ENCODE data around the gene FSD1. TPM values are rescaled to one million over a fixed set of nuclear protein-coding genes. Genes with fewer than 3 reads are reported as not detected.
A peak's percentile ranks its signal among the peaks of the same experiment; 100 is the strongest.

The FSD1 gene
- total and polyA plus RNA-seq, 2 donors from 2014 or later, result 0.85 to 1.1 TPM

DNA sequence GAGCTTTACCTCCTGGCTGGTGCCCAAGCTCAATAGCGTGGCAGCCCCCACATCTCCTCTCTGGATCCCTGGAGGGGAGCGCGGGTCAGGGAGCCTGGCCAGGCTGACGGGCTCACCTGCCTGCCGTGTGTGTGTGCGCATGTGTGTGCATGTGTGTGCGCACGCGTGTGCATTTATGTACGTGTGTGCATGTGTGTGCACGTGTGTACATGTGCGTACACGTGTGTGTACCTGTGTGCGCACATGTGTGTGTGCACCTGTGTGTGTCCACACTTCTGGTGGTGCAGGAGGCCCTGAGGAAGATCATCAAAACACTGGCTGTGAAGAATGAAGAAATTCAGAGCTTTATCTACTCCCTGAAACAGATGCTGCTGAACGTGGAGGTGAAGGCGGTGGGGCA lies 1.3 kb downstream of the FSD1 start:
- intact Hi-C loops (cut with DNase I), result no loop called here
- H3K27me3 ChIP-seq (ENCODE audit: control insufficient read depth, insufficient read depth, low read length), result no peaks in the 10 kb centered on the region
- no peak overlapping the region for H3K4me3 ChIP-seq (ENCODE audit: low read length in 3 of 3)
- no peak for FAIRE-seq
- no peaks in the 10 kb centered on the region for H3K36me3 ChIP-seq (ENCODE audit: control insufficient read depth in 2 of 3, insufficient read depth in 3 of 3, low read length in 3 of 3)
- no peak for DNase-seq
- H3K9ac ChIP-seq (ENCODE audit: low read length in 3 of 3), result no peak overlapping the region
- TF ChIP-seq, protein P1, sequence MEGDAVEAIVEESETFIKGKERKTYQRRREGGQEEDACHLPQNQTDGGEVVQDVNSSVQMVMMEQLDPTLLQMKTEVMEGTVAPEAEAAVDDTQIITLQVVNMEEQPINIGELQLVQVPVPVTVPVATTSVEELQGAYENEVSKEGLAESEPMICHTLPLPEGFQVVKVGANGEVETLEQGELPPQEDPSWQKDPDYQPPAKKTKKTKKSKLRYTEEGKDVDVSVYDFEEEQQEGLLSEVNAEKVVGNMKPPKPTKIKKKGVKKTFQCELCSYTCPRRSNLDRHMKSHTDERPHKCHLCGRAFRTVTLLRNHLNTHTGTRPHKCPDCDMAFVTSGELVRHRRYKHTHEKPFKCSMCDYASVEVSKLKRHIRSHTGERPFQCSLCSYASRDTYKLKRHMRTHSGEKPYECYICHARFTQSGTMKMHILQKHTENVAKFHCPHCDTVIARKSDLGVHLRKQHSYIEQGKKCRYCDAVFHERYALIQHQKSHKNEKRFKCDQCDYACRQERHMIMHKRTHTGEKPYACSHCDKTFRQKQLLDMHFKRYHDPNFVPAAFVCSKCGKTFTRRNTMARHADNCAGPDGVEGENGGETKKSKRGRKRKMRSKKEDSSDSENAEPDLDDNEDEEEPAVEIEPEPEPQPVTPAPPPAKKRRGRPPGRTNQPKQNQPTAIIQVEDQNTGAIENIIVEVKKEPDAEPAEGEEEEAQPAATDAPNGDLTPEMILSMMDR (IDR thresholded peaks at IDR 0.05; ENCODE audit: borderline replicate concordance, extremely low read depth, insufficient read depth), result no peak
- no peak overlapping the region for H3K27ac ChIP-seq (ENCODE audit: low read depth in 2 of 2, low read length in 2 of 2)
- no peaks in the 10 kb centered on the region for H3K9me3 ChIP-seq (ENCODE audit: control insufficient read depth in 2 of 3, insufficient read depth in 1 of 3, low read length in 3 of 3)
- H3K4me1 ChIP-seq (ENCODE audit: control insufficient read depth in 2 of 3, insufficient read depth in 2 of 3, low read depth in 1 of 3, low read length in 3 of 3), result no peaks in the 10 kb centered on the region

DNA sequence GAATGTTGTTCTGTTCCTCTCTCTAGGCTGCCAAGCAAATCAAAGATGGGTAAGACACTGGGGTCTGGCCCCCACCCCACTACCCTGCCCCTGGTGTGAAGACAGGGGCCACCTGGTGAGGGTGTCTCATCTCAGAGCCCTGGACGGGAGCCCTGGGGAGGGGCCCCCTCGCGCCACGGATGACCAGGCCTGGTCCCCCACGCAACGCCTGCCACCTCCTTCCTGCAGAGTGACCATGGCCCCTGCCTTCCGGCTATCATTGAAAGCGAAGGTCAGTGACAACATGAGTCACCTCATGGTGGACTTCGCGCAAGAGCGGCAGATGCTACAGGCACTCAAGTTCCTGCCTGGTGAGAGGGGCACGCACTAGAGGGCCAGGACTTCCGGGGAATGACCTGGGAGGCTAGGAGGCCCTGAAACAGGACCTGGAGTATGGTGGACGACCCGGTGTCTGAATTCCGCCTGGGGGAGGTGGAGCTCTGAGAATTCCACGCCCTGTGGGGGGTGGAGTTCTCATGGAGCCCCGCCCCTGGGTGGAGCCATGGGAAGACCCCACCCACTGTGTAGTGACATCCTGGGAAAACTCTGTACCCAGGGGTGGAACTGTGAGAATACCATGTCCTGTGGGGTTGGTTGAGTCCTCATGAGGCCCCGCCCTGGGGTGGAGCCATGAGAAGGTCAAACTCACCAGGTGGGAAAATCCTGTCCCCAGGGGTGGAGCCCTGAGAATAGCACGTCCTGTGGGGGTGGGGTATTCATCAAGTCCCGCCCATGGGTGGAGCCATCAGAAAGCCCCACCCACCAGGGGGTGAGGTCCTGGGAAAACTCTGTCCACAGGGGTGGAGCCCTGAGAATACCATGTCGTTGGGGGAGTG lies 6.1 kb downstream of the FSD1 start:
- H3K36me3 ChIP-seq (ENCODE audit: control insufficient read depth in 2 of 3, insufficient read depth in 3 of 3, low read length in 3 of 3), result no peaks in the 10 kb centered on the region
- TF ChIP-seq, protein P1 (IDR thresholded peaks at IDR 0.05; ENCODE audit: borderline replicate concordance, extremely low read depth, insufficient read depth), result no peak
- intact Hi-C loops (cut with DNase I), result no loop called here
- DNase-seq, result no peak
- H3K9ac ChIP-seq (ENCODE audit: low read length in 3 of 3), result no peak overlapping the region
- H3K9me3 ChIP-seq (ENCODE audit: control insufficient read depth in 2 of 3, insufficient read depth in 1 of 3, low read length in 3 of 3), result no peaks in the 10 kb centered on the region
- no peak overlapping the region for H3K4me3 ChIP-seq (ENCODE audit: low read length in 3 of 3)
- H3K4me1 ChIP-seq (ENCODE audit: control insufficient read depth in 2 of 3, insufficient read depth in 2 of 3, low read depth in 1 of 3, low read length in 3 of 3), result no peaks in the 10 kb centered on the region
- no peak for FAIRE-seq
- H3K27me3 ChIP-seq (ENCODE audit: control insufficient read depth, insufficient read depth, low read length), result no peaks in the 10 kb centered on the region
- H3K27ac ChIP-seq (ENCODE audit: low read depth in 2 of 2, low read length in 2 of 2), result no peak overlapping the region

DNA sequence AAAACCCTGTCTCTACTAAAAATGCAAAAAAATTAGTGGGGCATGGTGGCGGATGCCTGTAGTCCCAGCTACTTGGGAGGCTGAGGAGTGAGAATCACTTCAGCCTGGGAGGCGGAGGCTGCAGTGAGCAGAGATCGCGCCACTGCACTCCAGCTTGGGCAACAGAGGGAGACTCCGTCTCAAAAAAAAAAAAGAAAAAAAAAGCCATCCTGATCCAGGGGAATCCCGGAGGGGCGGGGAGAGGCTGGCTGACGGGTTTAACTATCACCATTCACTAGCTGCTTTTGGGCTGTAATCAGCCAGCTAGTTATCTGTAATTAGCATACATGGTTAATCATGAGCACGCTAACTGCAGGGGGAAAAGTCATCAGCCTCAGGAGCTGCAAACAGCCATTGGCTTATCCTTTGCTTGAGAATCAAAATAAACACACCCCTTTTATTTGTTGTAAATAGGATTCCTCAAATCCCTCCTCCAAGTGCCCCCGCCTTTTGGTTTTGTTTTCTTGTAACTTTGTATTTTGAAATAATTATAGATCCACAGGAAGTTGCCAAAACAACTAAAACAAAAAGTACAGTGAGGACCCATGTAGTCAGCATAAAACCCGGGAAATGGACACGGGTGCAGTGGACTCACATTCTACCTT lies 9.6 kb downstream of the FSD1 start:
- H3K36me3 ChIP-seq (ENCODE audit: control insufficient read depth in 2 of 3, insufficient read depth in 3 of 3, low read length in 3 of 3), result no peaks in the 10 kb centered on the region
- FAIRE-seq (no peak), DNase-seq (no peak)
- no peak overlapping the region for H3K9ac ChIP-seq (ENCODE audit: low read length in 3 of 3)
- no peaks in the 10 kb centered on the region for H3K4me1 ChIP-seq (ENCODE audit: control insufficient read depth in 2 of 3, insufficient read depth in 2 of 3, low read depth in 1 of 3, low read length in 3 of 3)
- intact Hi-C loops (cut with DNase I), result no loop called here
- no peaks in the 10 kb centered on the region for H3K27me3 ChIP-seq (ENCODE audit: control insufficient read depth, insufficient read depth, low read length)
- H3K4me3 ChIP-seq (ENCODE audit: low read length in 3 of 3), result peak overlapping the region in 1 of 3 donors; percentile 37
- no peak overlapping the region for H3K27ac ChIP-seq (ENCODE audit: low read depth in 2 of 2, low read length in 2 of 2)
- no peaks in the 10 kb centered on the region for H3K9me3 ChIP-seq (ENCODE audit: control insufficient read depth in 2 of 3, insufficient read depth in 1 of 3, low read length in 3 of 3)
- TF ChIP-seq, protein P1 (IDR thresholded peaks at IDR 0.05; ENCODE audit: borderline replicate concordance, extremely low read depth, insufficient read depth), result no peak
